Stimulated activated CD4-positive, alpha-beta T cell treated with anti-CD3 and anti-CD28 coated beads, Interleukin-1b, Interleukin-23, amount 100 ng/mL, for 48 hours (primary cell): ENCODE measurements around the gene PQBP1.

ENCODE experiments used
- DNase-seq: peaks from one replicate; pipeline ENCODE4 v3.0.0-alpha.2; 2020

Gene PQBP1

DNA sequence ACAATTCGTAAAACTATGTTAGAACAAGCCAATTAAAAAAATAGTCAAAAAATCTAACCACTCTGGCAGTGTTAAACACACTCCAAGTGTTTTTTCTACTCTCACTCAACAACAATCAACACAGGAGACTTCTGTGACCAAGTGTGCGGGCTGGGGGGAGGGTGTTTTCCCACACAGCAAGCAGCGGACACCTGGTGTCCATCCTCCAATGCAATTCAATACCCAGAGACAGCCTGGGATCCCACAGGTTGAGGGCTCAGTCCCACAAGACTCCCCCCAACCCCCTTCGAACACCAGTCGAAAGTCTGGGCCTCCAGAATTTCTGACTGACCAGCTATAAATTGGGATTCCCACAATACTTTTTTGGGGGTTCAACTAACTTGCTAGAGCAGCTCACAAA lies 29.4 kb downstream of the PQBP1 start:
- no peak for DNase-seq

GRCh38 chrX:48927736-48928382 lies 30.1 kb downstream of the PQBP1 start:
- no peak for DNase-seq

GRCh38 chrX:48933757-48934156 lies 36.0 kb downstream of the PQBP1 start:
- DNase-seq = no peak

DNA sequence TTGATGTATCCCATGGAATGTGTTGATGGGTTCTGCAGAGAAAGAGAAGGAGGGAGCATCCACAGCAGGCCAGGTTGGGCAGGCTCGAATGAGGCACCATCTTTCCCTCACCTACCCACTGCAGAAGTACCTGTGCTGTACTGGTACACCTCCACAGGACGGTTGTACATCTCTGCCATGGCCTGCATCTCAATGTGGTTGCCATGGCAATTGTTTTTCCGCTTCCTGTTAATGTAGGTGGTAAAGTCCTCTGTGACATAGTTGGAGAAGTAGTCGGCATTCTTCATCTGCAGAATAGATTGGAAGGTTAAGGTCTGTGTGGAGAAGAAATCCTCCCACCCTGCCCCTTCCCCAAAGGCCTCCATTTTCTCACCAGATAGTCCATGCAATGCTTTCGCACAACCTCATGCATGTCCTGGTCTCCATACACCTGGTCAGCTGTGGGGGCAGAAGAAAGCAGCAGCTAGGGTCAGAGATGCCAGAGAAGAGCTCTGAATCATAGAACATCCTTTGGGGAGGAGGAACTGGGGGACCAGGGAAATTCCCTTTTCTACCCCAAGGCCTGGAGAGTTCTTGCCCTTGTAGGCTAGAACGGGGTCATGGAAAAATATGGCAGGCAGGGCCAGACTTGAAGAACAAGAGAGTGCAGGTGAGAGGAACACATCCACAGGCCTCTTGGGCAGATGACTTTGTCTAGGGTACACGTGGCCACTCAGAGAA lies 37.0 kb downstream of the PQBP1 start:
- DNase-seq = no peak

DNA sequence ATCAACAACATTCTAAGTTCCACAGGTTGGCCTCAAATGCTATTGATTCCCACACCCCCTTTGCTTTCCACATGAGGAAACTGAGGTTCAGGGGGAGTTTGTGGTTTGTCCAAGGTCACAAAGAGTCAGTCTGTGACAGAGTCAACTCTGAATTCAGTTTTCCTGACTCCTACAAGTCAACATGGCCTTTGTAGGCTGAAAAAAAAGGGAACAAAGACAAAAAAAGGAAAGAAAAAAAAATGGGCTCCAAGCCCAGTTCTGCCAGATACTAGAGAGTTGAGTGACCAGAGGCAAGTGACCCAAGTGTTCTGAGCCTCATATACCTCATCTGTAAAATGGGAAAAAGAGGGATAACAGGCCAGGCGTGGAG lies 37.6 kb downstream of the PQBP1 start:
- DNase-seq = no peak

DNA sequence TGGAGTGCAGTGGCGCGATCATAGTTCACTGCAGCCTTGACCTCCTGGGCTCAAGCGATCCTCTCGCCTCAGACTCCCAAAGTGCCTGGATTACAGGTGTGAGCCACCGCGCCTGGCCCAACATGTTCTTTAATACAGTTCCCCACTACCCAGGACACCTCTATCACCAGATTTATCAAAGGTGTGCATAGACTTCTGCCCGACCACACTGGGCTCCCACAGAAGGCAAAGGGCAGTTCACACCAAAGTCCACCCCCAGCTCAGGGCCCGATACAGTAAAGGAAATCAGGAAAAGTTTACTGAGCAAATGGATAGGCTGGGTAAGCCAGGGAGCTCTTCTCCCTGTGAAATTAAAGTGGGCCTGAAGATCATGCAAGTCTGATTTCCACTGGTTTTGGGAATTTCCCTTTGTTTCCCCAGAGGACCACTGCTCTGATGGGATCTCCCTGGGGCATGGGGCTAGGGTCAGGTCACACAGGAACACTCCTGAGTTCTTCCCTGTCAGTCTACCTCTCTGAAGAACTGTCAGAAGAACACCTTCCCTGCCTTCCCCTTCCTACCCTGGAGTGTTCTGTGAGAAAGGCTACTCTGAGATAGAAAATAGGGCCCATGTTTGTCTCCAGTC lies 38.8 kb downstream of the PQBP1 start:
- no peak for DNase-seq

DNA sequence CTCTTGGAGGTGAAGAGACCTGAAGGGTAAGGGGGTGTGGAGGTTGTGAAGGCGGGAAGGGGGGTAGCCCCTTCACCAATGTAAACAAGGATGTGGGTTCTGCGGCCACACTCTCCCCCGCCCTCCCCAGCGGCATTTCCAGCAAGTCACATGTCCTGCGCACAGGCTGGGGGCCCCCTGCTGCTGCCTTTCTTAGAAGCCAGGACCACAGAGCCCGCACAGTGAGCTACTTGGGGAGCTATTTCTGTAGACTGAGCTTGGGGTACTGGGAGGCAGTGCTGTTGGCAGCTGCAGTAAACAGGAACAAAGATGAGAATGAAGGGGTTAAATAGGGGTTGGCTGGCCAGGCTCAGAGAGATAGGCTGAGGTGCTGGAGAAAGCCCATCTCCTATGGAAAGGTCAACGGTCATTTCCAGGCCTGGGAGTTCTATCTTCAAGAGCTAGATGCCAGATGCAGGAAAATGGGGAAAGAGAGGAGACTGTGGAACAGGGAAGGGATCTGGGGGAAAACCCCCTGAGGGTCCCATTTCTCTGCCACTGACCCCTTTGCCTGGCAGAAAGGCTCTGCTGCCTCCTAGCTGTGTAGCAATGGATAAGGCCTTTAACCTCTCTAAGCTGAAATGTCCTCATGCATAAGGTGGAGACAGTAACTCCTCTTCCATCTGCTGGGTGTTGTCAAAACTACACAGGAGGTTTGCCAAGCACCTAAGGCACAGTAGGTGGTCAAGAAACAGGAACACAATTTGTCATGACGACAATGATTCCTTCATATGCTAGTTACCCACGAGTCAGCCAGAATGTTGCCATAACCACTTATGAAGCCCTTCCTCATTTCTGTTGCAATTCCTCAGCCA lies 39.6 kb downstream of the PQBP1 start:
- DNase-seq = peak; percentile 93

- peak; percentile 86 for DNase-seq
Measured at GRCh38 chrX:48938721-48939425, 41.1 kb downstream of the PQBP1 start.

- DNase-seq = no peak
Measured at GRCh38 chrX:48939524-48940228, 41.9 kb downstream of the PQBP1 start.

- DNase-seq = no peak
Measured at GRCh38 chrX:48940404-48940955, 42.8 kb downstream of the PQBP1 start.

- no peak for DNase-seq
Measured at GRCh38 chrX:48942895-48943294, 45.2 kb downstream of the PQBP1 start.

DNA sequence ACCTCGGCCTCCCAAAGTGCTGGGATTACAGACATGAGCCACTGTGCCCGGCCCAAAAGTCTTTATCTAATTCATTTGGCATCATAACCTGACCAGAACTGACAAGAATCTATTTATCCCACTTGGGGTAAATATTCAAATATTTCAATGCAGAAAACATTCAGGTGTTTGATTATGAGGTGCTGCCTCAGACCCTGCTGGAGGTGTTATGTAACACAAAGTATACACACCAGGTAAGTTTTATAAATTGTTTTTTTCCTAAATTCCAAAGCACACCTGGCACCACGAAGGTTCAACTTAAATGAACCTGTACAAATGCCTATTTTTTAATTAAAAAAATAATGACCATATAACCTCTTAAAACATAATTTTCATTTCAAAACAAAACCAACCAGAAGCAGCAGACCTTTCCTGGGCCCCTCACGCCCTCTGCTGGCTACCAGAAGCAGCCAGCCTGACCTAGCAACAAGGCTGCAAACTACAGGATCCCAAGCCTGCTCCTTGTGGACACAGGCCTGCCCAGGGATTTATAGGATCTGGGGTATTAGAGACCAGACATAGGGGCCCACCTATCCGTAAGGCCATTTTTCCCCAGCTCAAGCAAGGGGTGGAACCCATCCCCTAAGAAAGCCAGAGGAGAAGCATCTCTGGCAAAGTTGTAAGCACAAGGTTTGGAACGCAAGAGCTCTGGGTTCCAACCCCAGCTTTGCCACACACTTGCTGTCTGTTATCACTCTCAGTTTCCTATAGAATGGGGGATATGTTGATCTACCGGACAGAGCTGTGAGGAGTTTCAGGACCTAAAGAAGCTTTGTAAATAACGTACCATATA lies 48.0 kb downstream of the PQBP1 start:
- no peak for DNase-seq

DNA sequence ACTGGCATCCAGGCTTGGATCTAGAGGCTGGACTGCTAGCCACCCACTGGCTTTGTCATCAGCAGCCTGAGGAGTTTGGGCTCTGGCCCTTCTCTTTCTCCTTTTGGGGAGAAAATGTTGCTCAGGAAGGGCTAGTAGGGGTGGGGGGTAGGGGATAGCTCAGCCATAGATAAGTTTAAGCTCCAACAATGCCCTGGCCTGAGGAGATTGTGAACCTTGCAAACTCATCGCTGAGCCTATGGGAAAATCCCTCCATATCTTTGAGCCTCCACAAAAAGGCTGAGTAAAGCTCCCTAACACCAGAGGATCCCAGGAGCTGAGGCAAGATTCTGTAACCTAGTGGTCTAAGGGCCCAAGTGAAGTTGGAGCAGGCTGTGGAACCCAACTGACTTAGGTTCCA lies 50.9 kb downstream of the PQBP1 start:
- no peak for DNase-seq
